ENCODE measurements around the gene USP15.

DNA sequence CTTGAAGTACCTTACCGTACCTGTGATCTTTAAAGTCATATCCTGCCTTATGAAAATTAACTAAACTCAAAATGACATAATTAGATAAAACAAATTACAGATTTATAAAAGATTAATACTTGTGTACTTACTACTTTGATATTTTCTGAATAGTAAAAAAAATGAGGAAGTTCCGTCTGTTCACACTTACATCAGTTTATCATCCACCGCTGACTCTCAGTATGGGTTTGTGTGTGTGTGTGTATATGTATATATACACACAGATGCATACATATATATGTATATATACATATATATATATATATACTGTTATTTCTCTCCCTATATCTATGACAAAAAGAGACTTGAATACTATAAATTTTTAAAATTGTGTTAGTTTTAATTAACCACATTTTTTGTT lies 141.4 kb downstream of the USP15 start:
- TF ChIP-seq POLR2AphosphoS5 (IDR thresholded peaks at IDR 0.05) (no peak), CTCF (IDR thresholded peaks at IDR 0.05) (no peak), POLR2A (IDR thresholded peaks at IDR 0.05) (no peak)

Data from transverse colon (tissue), 4 donors.